Activated B cell treated with CpG ODN at 0.5 μM for 24 hours (primary cell): ENCODE measurements around the gene RIPOR2. TPM values are rescaled to one million over a fixed set of nuclear protein-coding genes. Genes with fewer than 3 reads are reported as not detected.

Experiments used
- ATAC-seq: fragments of 200-7000 bp; cut with Tn5 transposase; one replicate; pipeline ENCODE4 v1.10.0; 2021; ENCODE audit warnings: low read depth, mild to moderate bottlenecking, moderate library complexity
- CTCF ChIA-PET: fragments of 350-600 bp; sonication (Branson Sonifier 250); formaldehyde crosslinking; loops from one replicate; lab custom pipeline; 2021; ENCODE audit warnings: antibody characterized with exemption; lab: Charles Lee
- POLR2A ChIA-PET: fragments of 350-600 bp; sonication (Branson Sonifier 250); formaldehyde crosslinking; loops from one replicate; lab custom pipeline; 2021; ENCODE audit warnings: antibody characterized with exemption; lab: Charles Lee
- DNase-seq: peaks from one replicate; pipeline ENCODE4 v3.0.0; 2022
- H3K27ac Mint-ChIP-seq: one replicate; pipeline ENCODE4 v1.8.0; 2020; ENCODE audit warnings: mixed read lengths
- H3K27me3 Mint-ChIP-seq: one replicate; pipeline ENCODE4 v1.8.0; 2021; ENCODE audit warnings: mixed read lengths
- H3K36me3 Mint-ChIP-seq: one replicate; pipeline ENCODE4 v1.8.0; 2021; ENCODE audit warnings: low read depth, mixed read lengths
- H3K4me1 Mint-ChIP-seq: one replicate; pipeline ENCODE4 v1.8.0; 2021; ENCODE audit warnings: mixed read lengths
- H3K4me3 Mint-ChIP-seq: one replicate; pipeline ENCODE4 v1.8.0; 2020; ENCODE audit warnings: mild to moderate bottlenecking, mixed read lengths
- H3K9me3 Mint-ChIP-seq: one replicate; pipeline ENCODE4 v1.8.0; 2020; ENCODE audit warnings: mixed read lengths
- CTCF ChIP-seq: fragments of 200-600 bp; IDR thresholded peaks from one replicate; pipeline ENCODE4 v1.8.0; 2022; ENCODE audit warnings: antibody characterized with exemption, mild to moderate bottlenecking
- intact Hi-C: fragments of 100-400 bp; cut with micrococcal nuclease; formaldehyde crosslinking; loops from one replicate; pipeline ENCODE4 v1.15.1; 2024
- total RNA-seq: library from RNA; stranded (reverse); gene quantifications from 2 replicates; pipeline ENCODE4 v1.2.3, GENCODE V29; 2022

The RIPOR2 gene
- total RNA-seq, 1 donor from 2014 or later, result 302 TPM

GRCh38 chr6:24855395-24856245, 80.1 kb downstream of the RIPOR2 start:
- peak overlapping the region; percentile 81 for H3K27ac Mint-ChIP-seq
- DNase-seq (no peak), ATAC-seq (peak; percentile 66)
- TF ChIP-seq CTCF, result peak; percentile 58
- POLR2A ChIA-PET, result interaction anchor here (0.6 to 2.2 kb wide), 10 partner anchors 9 to 215 kb away, joined by 3 to 8 read pairs (median 5); no protein-coding TSS in a partner anchor
- peaks cover 63% of the 10 kb centered on the region for H3K4me1 Mint-ChIP-seq
- H3K36me3 Mint-ChIP-seq, result peaks cover 88% of the 10 kb centered on the region
- CTCF ChIA-PET, result interaction anchor here (0.7 to 4.7 kb wide), 39 partner anchors 9 to 275 kb away, joined by 3 to 98 read pairs (median 4); partner anchors contain the start of gene RIPOR2
- H3K4me3 Mint-ChIP-seq, result no peak overlapping the region
- no peaks in the 10 kb centered on the region for H3K9me3 Mint-ChIP-seq
- no peaks in the 10 kb centered on the region for H3K27me3 Mint-ChIP-seq
- intact Hi-C loops, result loop anchor here (1.0 to 2.0 kb wide), 5 partner anchors 137 to 215 kb away; no protein-coding TSS in a partner anchor

GRCh38 chr6:24854077-24854666, 81.6 kb downstream of the RIPOR2 start:
- H3K27ac Mint-ChIP-seq, result peak overlapping the region; percentile 70
- ChIA-PET CTCF (interaction anchor here (1.6 to 2.6 kb wide), 4 partner anchors 56 to 172 kb away, joined by 6 to 16 read pairs (median 9); no protein-coding TSS in a partner anchor), POLR2A (no interaction called here)
- no peaks in the 10 kb centered on the region for H3K9me3 Mint-ChIP-seq
- no peak for DNase-seq
- TF ChIP-seq CTCF, result no peak
- no peak overlapping the region for H3K4me3 Mint-ChIP-seq
- intact Hi-C loops, result no loop called here
- peaks cover 49% of the 10 kb centered on the region for H3K4me1 Mint-ChIP-seq
- H3K36me3 Mint-ChIP-seq, result peaks cover 88% of the 10 kb centered on the region
- no peaks in the 10 kb centered on the region for H3K27me3 Mint-ChIP-seq
- ATAC-seq, result no peak

DNA sequence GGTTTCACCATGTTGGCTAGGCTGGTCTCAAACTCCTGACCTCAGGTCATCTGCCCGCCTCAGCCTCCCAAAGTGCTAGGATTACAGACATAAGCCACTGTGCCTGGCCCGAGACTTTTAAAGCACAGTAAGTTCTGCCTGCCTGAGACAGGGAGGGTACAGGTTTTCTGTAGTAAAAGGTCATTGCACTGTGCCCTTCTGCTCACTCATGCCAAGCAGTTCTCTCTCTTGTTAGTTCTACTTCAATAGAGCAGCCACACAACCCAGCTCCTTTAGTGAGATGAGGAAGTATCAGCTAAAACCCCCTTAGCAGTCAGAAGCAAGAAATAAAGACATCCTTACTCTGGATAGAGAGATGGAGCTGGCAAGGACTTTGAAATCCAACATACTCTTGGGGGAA, 84.7 kb downstream of the RIPOR2 start:
- no peak for TF ChIP-seq CTCF
- no peaks in the 10 kb centered on the region for H3K27me3 Mint-ChIP-seq
- peaks cover 18% of the 10 kb centered on the region for H3K4me1 Mint-ChIP-seq
- ATAC-seq (no peak), DNase-seq (no peak)
- ChIA-PET CTCF (interaction anchor here (1.1 kb wide), 1 partner anchor 220 kb away, joined by 6 read pairs; no protein-coding TSS in a partner anchor), POLR2A (no interaction called here)
- H3K27ac Mint-ChIP-seq, result peak overlapping the region; percentile 35
- peaks cover 88% of the 10 kb centered on the region for H3K36me3 Mint-ChIP-seq
- no peak overlapping the region for H3K4me3 Mint-ChIP-seq
- intact Hi-C loops, result no loop called here
- H3K9me3 Mint-ChIP-seq, result no peaks in the 10 kb centered on the region

DNA sequence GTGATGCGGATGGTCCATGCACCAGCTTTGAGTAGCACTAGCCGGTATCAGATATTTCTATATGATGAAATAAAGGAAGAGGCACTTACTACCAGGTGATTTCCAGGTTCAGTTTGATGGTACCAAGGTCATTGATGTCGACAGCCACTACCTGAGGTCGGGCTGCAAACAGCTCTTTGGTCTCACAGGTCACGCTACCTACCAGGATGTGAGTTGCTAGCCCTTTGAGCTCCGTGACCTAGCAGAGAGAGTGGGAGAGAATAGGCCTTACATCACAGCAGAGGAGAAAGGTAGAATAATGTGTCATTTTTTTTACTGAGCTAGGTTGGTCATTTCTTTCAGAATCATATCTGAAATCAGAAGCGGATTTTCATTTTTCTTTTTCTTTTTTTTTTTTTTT, 86.0 kb downstream of the RIPOR2 start:
- no peak for DNase-seq
- intact Hi-C loops, result no loop called here
- ChIA-PET POLR2A (interaction anchor here (0.6 to 1.1 kb wide), 3 partner anchors 53 to 144 kb away, joined by 3 to 6 read pairs (median 4); no protein-coding TSS in a partner anchor), CTCF (interaction anchor here (1.1 kb wide), 1 partner anchor 221 kb away, joined by 4 read pairs; no protein-coding TSS in a partner anchor)
- H3K36me3 Mint-ChIP-seq, result peaks cover 90% of the 10 kb centered on the region
- TF ChIP-seq CTCF, result no peak
- no peaks in the 10 kb centered on the region for H3K9me3 Mint-ChIP-seq
- no peak overlapping the region for H3K4me3 Mint-ChIP-seq
- no peaks in the 10 kb centered on the region for H3K27me3 Mint-ChIP-seq
- ATAC-seq, result no peak
- H3K27ac Mint-ChIP-seq, result peak overlapping the region; percentile 77
- H3K4me1 Mint-ChIP-seq, result peaks cover 9% of the 10 kb centered on the region

GRCh38 chr6:24848461-24848860, 87.3 kb downstream of the RIPOR2 start:
- no peak overlapping the region for H3K4me3 Mint-ChIP-seq
- H3K27me3 Mint-ChIP-seq, result no peaks in the 10 kb centered on the region
- no peak for TF ChIP-seq CTCF
- intact Hi-C loops, result no loop called here
- H3K36me3 Mint-ChIP-seq, result peaks cover 94% of the 10 kb centered on the region
- DNase-seq, result no peak
- H3K27ac Mint-ChIP-seq, result peak overlapping the region; percentile 38
- no peaks in the 10 kb centered on the region for H3K9me3 Mint-ChIP-seq
- peaks cover 5% of the 10 kb centered on the region for H3K4me1 Mint-ChIP-seq
- CTCF ChIA-PET, result no interaction called here
- POLR2A ChIA-PET, result no interaction called here
- ATAC-seq, result no peak
